ENCODE results near the gene RDH11.
A peak's percentile ranks its signal among the peaks of the same experiment; 100 is the strongest.
"Not testable (repeated sequence)": the region's sequence is repeated elsewhere in the genome, so short reads cannot be mapped to it uniquely, and the experiment has no call there.

Gene RDH11

GRCh38 chr14:67719866-67720265, 24.3 kb upstream of the RDH11 start:
- Mint-ChIP-seq H3K27me3 (peaks cover 35 to 42% of the 10 kb centered on the region in 2 donors), H3K4me3 (no peak overlapping the region), H3K36me3 (ENCODE audit: insufficient read depth) (peaks cover 3% of the 10 kb centered on the region), H3K4me1 (ENCODE audit: low read depth in 2 of 2) (peaks cover 4 to 7% of the 10 kb centered on the region in 2 donors), H3K27ac (no peak overlapping the region), H3K9me3 (no peaks in the 10 kb centered on the region)
- ATAC-seq (replicated peaks) (no peak), DNase-seq (no peak)

GRCh38 chr14:67719385-67719784, 23.8 kb upstream of the RDH11 start:
- not testable (repeated sequence) for H3K9me3 Mint-ChIP-seq; H3K4me3 Mint-ChIP-seq; H3K27ac Mint-ChIP-seq; DNase-seq; H3K4me1 Mint-ChIP-seq (ENCODE audit: low read depth in 2 of 2); H3K36me3 Mint-ChIP-seq (ENCODE audit: insufficient read depth); ATAC-seq (replicated peaks)
- H3K27me3 Mint-ChIP-seq = peaks cover 33 to 37% of the 10 kb centered on the region in 2 donors

GRCh38 chr14:67718265-67718664, 22.7 kb upstream of the RDH11 start:
- H3K4me1 Mint-ChIP-seq (ENCODE audit: low read depth in 2 of 2) = peaks cover 4 to 7% of the 10 kb centered on the region in 2 donors
- DNase-seq (no peak), ATAC-seq (replicated peaks) (no peak)
- no peak overlapping the region for H3K4me3 Mint-ChIP-seq
- peaks cover 25 to 26% of the 10 kb centered on the region in 2 donors for H3K27me3 Mint-ChIP-seq
- H3K9me3 Mint-ChIP-seq = no peaks in the 10 kb centered on the region
- no peak overlapping the region for H3K27ac Mint-ChIP-seq
- peaks cover 3% of the 10 kb centered on the region for H3K36me3 Mint-ChIP-seq (ENCODE audit: insufficient read depth)

GRCh38 chr14:67717048-67717447, 21.5 kb upstream of the RDH11 start:
- no peaks in the 10 kb centered on the region for H3K9me3 Mint-ChIP-seq
- H3K36me3 Mint-ChIP-seq (ENCODE audit: insufficient read depth) = peaks cover 3% of the 10 kb centered on the region
- no peak overlapping the region for H3K4me3 Mint-ChIP-seq
- ATAC-seq (replicated peaks) (no peak), DNase-seq (no peak)
- H3K27me3 Mint-ChIP-seq = peaks cover 13 to 14% of the 10 kb centered on the region in 2 donors
- no peaks in the 10 kb centered on the region for H3K4me1 Mint-ChIP-seq (ENCODE audit: low read depth in 2 of 2)
- H3K27ac Mint-ChIP-seq = no peak overlapping the region

GRCh38 chr14:67710209-67710608, 14.6 kb upstream of the RDH11 start:
- Mint-ChIP-seq H3K9me3 (no peaks in the 10 kb centered on the region), H3K27ac (no peak overlapping the region), H3K4me1 (ENCODE audit: low read depth in 2 of 2) (no peaks in the 10 kb centered on the region), H3K36me3 (ENCODE audit: insufficient read depth) (no peaks in the 10 kb centered on the region), H3K27me3 (peaks cover 7 to 8% of the 10 kb centered on the region in 2 donors), H3K4me3 (no peak overlapping the region)
- no peak for DNase-seq
- ATAC-seq (replicated peaks) = no peak

GRCh38 chr14:67709796-67710195, 14.2 kb upstream of the RDH11 start:
- DNase-seq, H3K27ac Mint-ChIP-seq: not testable (repeated sequence)

GRCh38 chr14:67709346-67709745, 13.8 kb upstream of the RDH11 start:
- H3K36me3 Mint-ChIP-seq (ENCODE audit: insufficient read depth); H3K27ac Mint-ChIP-seq; ATAC-seq (replicated peaks); H3K4me3 Mint-ChIP-seq; DNase-seq; H3K4me1 Mint-ChIP-seq (ENCODE audit: low read depth in 2 of 2); H3K9me3 Mint-ChIP-seq: not testable (repeated sequence)
- H3K27me3 Mint-ChIP-seq = peaks cover 12 to 17% of the 10 kb centered on the region in 2 donors

More at GRCh38 chr14:67709796-67710195, 14.2 kb upstream of the RDH11 start:
- ATAC-seq (replicated peaks); H3K4me3 Mint-ChIP-seq; H3K4me1 Mint-ChIP-seq (ENCODE audit: low read depth in 2 of 2); H3K36me3 Mint-ChIP-seq (ENCODE audit: insufficient read depth); H3K9me3 Mint-ChIP-seq: not testable (repeated sequence)
- peaks cover 9 to 12% of the 10 kb centered on the region in 2 donors for H3K27me3 Mint-ChIP-seq

- Mint-ChIP-seq H3K27ac (no peak overlapping the region), H3K9me3 (no peaks in the 10 kb centered on the region), H3K36me3 (ENCODE audit: insufficient read depth) (no peaks in the 10 kb centered on the region), H3K4me3 (no peak overlapping the region), H3K27me3 (peaks cover 12 to 19% of the 10 kb centered on the region in 2 donors), H3K4me1 (ENCODE audit: low read depth in 2 of 2) (no peaks in the 10 kb centered on the region)
- no peak for DNase-seq
- no peak for ATAC-seq (replicated peaks)
These were observed 9.6 kb upstream of the RDH11 start for GRCh38 chr14:67705211-67705610.

GRCh38 chr14:67704484-67705089, 9.0 kb upstream of the RDH11 start:
- Mint-ChIP-seq H3K27me3 (peaks cover 12 to 19% of the 10 kb centered on the region in 2 donors), H3K27ac (no peak overlapping the region), H3K36me3 (ENCODE audit: insufficient read depth) (peaks cover 2% of the 10 kb centered on the region), H3K4me1 (ENCODE audit: low read depth in 2 of 2) (no peaks in the 10 kb centered on the region), H3K9me3 (no peaks in the 10 kb centered on the region), H3K4me3 (no peak overlapping the region)
- ATAC-seq (replicated peaks) (peak; percentile 85), DNase-seq (peak; percentile 23 to 45 (median 40))

- DNase-seq (no peak), ATAC-seq (replicated peaks) (no peak)
- peaks cover 12 to 19% of the 10 kb centered on the region in 2 donors for H3K27me3 Mint-ChIP-seq
- H3K36me3 Mint-ChIP-seq (ENCODE audit: insufficient read depth) = peaks cover 6% of the 10 kb centered on the region
- H3K9me3 Mint-ChIP-seq = no peaks in the 10 kb centered on the region
- no peak overlapping the region for H3K27ac Mint-ChIP-seq
- H3K4me3 Mint-ChIP-seq = no peak overlapping the region
- H3K4me1 Mint-ChIP-seq (ENCODE audit: low read depth in 2 of 2) = no peaks in the 10 kb centered on the region
These were observed 8.4 kb upstream of the RDH11 start for GRCh38 chr14:67703997-67704396.

- not testable (repeated sequence) for H3K4me1 Mint-ChIP-seq (ENCODE audit: low read depth in 2 of 2); H3K4me3 Mint-ChIP-seq; H3K36me3 Mint-ChIP-seq (ENCODE audit: insufficient read depth); ATAC-seq (replicated peaks); H3K9me3 Mint-ChIP-seq; H3K27ac Mint-ChIP-seq; DNase-seq
- H3K27me3 Mint-ChIP-seq = peaks cover 12 to 18% of the 10 kb centered on the region in 2 donors
These were observed 5.9 kb upstream of the RDH11 start, which contains the start of gene RDH12 for GRCh38 chr14:67701492-67701891. TSS of gene RDH12 (plus strand) at chr14:67701886. CDS start at chr14:67722643, 20,757 bp downstream.

GRCh38 chr14:67698179-67698578, 2.6 kb upstream of the RDH11 start:
- Mint-ChIP-seq H3K9me3 (no peaks in the 10 kb centered on the region), H3K27ac (no peak overlapping the region), H3K27me3 (no peaks in the 10 kb centered on the region)

GRCh38 chr14:67697006-67697405, 1.4 kb upstream of the RDH11 start:
- Mint-ChIP-seq H3K9me3 (no peaks in the 10 kb centered on the region), H3K4me3 (no peak overlapping the region), H3K27me3 (no peaks in the 10 kb centered on the region), H3K4me1 (ENCODE audit: low read depth in 2 of 2) (peaks cover 7 to 23% of the 10 kb centered on the region in 2 donors), H3K27ac (no peak overlapping the region), H3K36me3 (ENCODE audit: insufficient read depth) (peaks cover 10% of the 10 kb centered on the region)
- ATAC-seq (replicated peaks) = no peak
- no peak for DNase-seq

More at GRCh38 chr14:67698179-67698578, 2.6 kb upstream of the RDH11 start:
- Mint-ChIP-seq H3K4me3 (no peak overlapping the region), H3K36me3 (ENCODE audit: insufficient read depth) (peaks cover 6% of the 10 kb centered on the region), H3K4me1 (ENCODE audit: low read depth in 2 of 2) (peaks cover 6 to 14% of the 10 kb centered on the region in 2 donors)
- no peak for DNase-seq
- no peak for ATAC-seq (replicated peaks)

- Mint-ChIP-seq H3K9me3 (no peaks in the 10 kb centered on the region), H3K27me3 (no peaks in the 10 kb centered on the region), H3K36me3 (ENCODE audit: insufficient read depth) (peaks cover 19% of the 10 kb centered on the region), H3K4me1 (ENCODE audit: low read depth in 2 of 2) (peaks cover 8 to 27% of the 10 kb centered on the region in 2 donors), H3K4me3 (peak overlapping the region; percentile 90 to 91), H3K27ac (peak overlapping the region; percentile 87 to 91)
- DNase-seq = peak; percentile 43 to 53 (median 48)
- ATAC-seq (replicated peaks) = peak; percentile 77
These were observed 672 bp downstream of the RDH11 start for GRCh38 chr14:67694791-67695393.

All from effector memory CD8-positive, alpha-beta T cell (primary cell).